HG03060 (cell line): ENCODE data around the gene NEU3.
A peak's percentile ranks its signal among the peaks of the same experiment; 100 is the strongest.
"Not testable (repeated sequence)": the region's sequence is repeated elsewhere in the genome, so short reads cannot be mapped to it uniquely, and the experiment has no call there.

Experiments used
- ATAC-seq: cut with Tn5 transposase; IDR thresholded peaks from one replicate; pipeline ENCODE4 v1.9.1; 2021; ENCODE audit warnings: low read depth, moderate number of reproducible peaks; ENCODE audit not compliant: unreplicated experiment

NEU3 gene

GRCh38 chr11:74988541-74989259 lies at the start of gene NEU3:
Gene NEU3, plus strand, starts transcription at chr11:74988933. Its CDS starts 128 bp downstream, at chr11:74989061.
- ATAC-seq = no peak

GRCh38 chr11:74941492-74941891 lies 47.2 kb upstream of the NEU3 start:
- no peak for ATAC-seq

GRCh38 chr11:74942073-74942759 lies 46.5 kb upstream of the NEU3 start:
- no peak for ATAC-seq

GRCh38 chr11:74948546-74948897 lies 40.2 kb upstream of the NEU3 start:
- ATAC-seq = peak; percentile 13

GRCh38 chr11:74948898-74949752 lies 39.6 kb upstream of the NEU3 start, which contains the start of the genes SPCS2 and XRRA1:
Gene SPCS2, plus strand, starts transcription at chr11:74949266. Its CDS starts 20 bp downstream, at chr11:74949286.
Gene XRRA1, minus strand, starts transcription at chr11:74949091. Its CDS starts 8,213 bp downstream, at chr11:74940878.
- peak; percentile 74 for ATAC-seq

GRCh38 chr11:74949753-74950137 lies 39.0 kb upstream of the NEU3 start:
- ATAC-seq = no peak

- ATAC-seq = no peak
Observed at GRCh38 chr11:74950374-74950969, 38.3 kb upstream of the NEU3 start.

- ATAC-seq = no peak
Observed at GRCh38 chr11:74951226-74951625, 37.5 kb upstream of the NEU3 start.

GRCh38 chr11:74952752-74953151 lies 36.0 kb upstream of the NEU3 start:
- ATAC-seq = no peak

- ATAC-seq = no peak
Observed at GRCh38 chr11:74953451-74953850, 35.3 kb upstream of the NEU3 start.

- no peak for ATAC-seq
Observed at GRCh38 chr11:74954199-74954598, 34.5 kb upstream of the NEU3 start.

- no peak for ATAC-seq
Observed at GRCh38 chr11:74956397-74957015, 32.2 kb upstream of the NEU3 start.

- no peak for ATAC-seq
Observed at GRCh38 chr11:74957937-74958629, 30.6 kb upstream of the NEU3 start.

- ATAC-seq = not testable (repeated sequence)
Observed at GRCh38 chr11:74960128-74960527, 28.6 kb upstream of the NEU3 start.

GRCh38 chr11:74966651-74967050 lies 22.1 kb upstream of the NEU3 start:
- no peak for ATAC-seq

GRCh38 chr11:74970852-74971395 lies 17.8 kb upstream of the NEU3 start:
- ATAC-seq = no peak

- no peak for ATAC-seq
Observed at GRCh38 chr11:74971424-74971823, 17.3 kb upstream of the NEU3 start.

- ATAC-seq = no peak
Observed at GRCh38 chr11:74978041-74978440, 10.7 kb upstream of the NEU3 start.

GRCh38 chr11:74980634-74981033 lies 8.1 kb upstream of the NEU3 start:
- ATAC-seq = no peak
